SJSA1 (cell line): ENCODE results near the gene GRM1. TPM values are rescaled to one million over a fixed set of nuclear protein-coding genes. Genes with fewer than 3 reads are reported as not detected.

Experiments used
- DNase-seq, 2 experiments: peaks; one replicate each; pipeline ENCODE4 v3.0.0-alpha.2; 2015 to 2020; ENCODE audit warnings: low spot score in 2 of 2, low read depth in 1 of 2
- H3K27ac ChIP-seq: fragments of 250-450 bp; sonication (Bioruptor Pico); 2 replicates; pipeline ENCODE4 v1.5.1; 2020; ENCODE audit warnings: mild to moderate bottlenecking, moderate library complexity
- H3K27me3 ChIP-seq: fragments of 250-450 bp; sonication (Bioruptor Pico); replicated peaks from 2 replicates; pipeline ENCODE4 v1.5.1; 2020; ENCODE audit warnings: mild to moderate bottlenecking, moderate library complexity
- H3K36me3 ChIP-seq: fragments of 250-450 bp; sonication (Bioruptor Pico); 2 replicates; pipeline ENCODE4 v1.5.1; 2020; ENCODE audit warnings: mild to moderate bottlenecking
- H3K4me1 ChIP-seq: fragments of 250-450 bp; sonication (Bioruptor Pico); replicated peaks from 2 replicates; pipeline ENCODE4 v1.6.1; 2021; ENCODE audit warnings: mild to moderate bottlenecking
- H3K4me3 ChIP-seq: fragments of 250-450 bp; sonication (Bioruptor Pico); 2 replicates; pipeline ENCODE4 v1.5.1; 2020; ENCODE audit warnings: mild to moderate bottlenecking
- H3K9me3 ChIP-seq: fragments of 250-450 bp; sonication (Bioruptor Pico); replicated peaks from 2 replicates; pipeline ENCODE4 v1.5.1; 2020; ENCODE audit warnings: mild to moderate bottlenecking
- total RNA-seq: library from RNA; depleted of rRNA; stranded (reverse); fragments of >200 nt; shearing (Covaris generic); gene quantifications from 2 replicates; pipeline ENCODE4 v1.2.3, GENCODE V29; 2014

GRM1 gene
- total RNA-seq, 1 experiment from 2014 or later = not detected

DNA sequence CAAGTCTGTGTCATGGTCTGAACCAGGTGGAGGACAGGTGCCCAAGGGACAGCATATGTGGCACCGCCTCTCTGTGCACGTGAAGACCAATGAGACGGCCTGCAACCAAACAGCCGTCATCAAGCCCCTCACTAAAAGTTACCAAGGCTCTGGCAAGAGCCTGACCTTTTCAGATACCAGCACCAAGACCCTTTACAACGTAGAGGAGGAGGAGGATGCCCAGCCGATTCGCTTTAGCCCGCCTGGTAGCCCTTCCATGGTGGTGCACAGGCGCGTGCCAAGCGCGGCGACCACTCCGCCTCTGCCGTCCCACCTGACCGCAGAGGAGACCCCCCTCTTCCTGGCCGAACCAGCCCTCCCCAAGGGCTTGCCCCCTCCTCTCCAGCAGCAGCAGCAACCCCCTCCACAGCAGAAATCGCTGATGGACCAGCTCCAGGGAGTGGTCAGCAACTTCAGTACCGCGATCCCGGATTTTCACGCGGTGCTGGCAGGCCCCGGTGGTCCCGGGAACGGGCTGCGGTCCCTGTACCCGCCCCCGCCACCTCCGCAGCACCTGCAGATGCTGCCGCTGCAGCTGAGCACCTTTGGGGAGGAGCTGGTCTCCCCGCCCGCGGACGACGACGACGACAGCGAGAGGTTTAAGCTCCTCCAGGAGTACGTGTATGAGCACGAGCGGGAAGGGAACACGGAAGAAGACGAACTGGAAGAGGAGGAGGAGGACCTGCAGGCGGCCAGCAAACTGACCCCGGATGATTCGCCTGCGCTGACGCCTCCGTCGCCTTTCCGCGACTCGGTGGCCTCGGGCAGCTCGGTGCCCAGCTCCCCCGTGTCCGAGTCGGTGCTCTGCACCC lies 405.2 kb downstream of the GRM1 start:
- H3K36me3 ChIP-seq = no peaks in the 10 kb centered on the region
- DNase-seq = no peak
- no peak overlapping the region for H3K4me3 ChIP-seq
- no peaks in the 10 kb centered on the region for H3K9me3 ChIP-seq
- H3K27me3 ChIP-seq = peaks cover 19% of the 10 kb centered on the region
- H3K27ac ChIP-seq = no peak overlapping the region
- no peaks in the 10 kb centered on the region for H3K4me1 ChIP-seq

DNA sequence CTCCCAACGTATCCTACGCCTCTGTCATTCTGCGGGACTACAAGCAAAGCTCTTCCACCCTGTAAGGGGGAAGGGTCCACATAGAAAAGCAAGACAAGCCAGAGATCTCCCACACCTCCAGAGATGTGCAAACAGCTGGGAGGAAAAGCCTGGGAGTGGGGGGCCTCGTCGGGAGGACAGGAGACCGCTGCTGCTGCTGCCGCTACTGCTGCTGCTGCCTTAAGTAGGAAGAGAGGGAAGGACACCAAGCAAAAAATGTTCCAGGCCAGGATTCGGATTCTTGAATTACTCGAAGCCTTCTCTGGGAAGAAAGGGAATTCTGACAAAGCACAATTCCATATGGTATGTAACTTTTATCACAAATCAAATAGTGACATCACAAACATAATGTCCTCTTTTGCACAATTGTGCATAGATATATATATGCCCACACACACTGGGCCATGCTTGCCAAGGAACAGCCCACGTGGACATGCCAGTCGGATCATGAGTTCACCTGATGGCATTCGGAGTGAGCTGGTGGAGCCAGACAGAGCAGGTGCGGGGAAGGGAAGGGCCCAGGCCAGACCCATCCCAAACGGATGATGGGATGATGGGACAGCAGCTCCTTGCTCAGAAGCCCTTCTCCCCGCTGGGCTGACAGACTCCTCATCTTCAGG lies 406.0 kb downstream of the GRM1 start:
- H3K4me1 ChIP-seq = no peaks in the 10 kb centered on the region
- H3K4me3 ChIP-seq = no peak overlapping the region
- H3K9me3 ChIP-seq = no peaks in the 10 kb centered on the region
- peaks cover 16% of the 10 kb centered on the region for H3K27me3 ChIP-seq
- H3K27ac ChIP-seq = no peak overlapping the region
- H3K36me3 ChIP-seq = no peaks in the 10 kb centered on the region
- DNase-seq = no peak

DNA sequence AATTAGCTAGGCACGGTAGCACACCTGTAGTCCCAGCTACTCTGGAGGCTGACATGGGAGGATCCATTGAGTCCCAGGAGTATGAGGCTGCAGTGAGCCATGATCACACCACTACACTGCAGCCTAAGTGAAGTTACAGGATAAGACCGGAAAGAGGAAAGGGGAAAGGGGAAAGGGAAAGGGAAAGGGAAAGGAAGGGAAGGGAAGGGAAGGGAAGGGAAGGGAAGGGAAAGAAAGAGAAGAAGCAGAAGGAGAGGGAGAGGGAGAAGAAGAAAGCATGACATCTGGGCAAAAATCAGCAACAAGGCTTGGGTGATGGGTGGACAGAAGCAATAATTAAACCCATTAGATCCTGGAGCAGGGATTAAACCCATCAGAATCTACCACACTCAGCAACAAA lies 413.0 kb downstream of the GRM1 start:
- DNase-seq = no peak
- Histone ChIP-seq H3K9me3 (no peaks in the 10 kb centered on the region), H3K27ac (no peak overlapping the region), H3K36me3 (no peaks in the 10 kb centered on the region), H3K4me3 (no peak overlapping the region), H3K4me1 (no peaks in the 10 kb centered on the region), H3K27me3 (no peaks in the 10 kb centered on the region; the same call in none of the 2 replicates)

DNA sequence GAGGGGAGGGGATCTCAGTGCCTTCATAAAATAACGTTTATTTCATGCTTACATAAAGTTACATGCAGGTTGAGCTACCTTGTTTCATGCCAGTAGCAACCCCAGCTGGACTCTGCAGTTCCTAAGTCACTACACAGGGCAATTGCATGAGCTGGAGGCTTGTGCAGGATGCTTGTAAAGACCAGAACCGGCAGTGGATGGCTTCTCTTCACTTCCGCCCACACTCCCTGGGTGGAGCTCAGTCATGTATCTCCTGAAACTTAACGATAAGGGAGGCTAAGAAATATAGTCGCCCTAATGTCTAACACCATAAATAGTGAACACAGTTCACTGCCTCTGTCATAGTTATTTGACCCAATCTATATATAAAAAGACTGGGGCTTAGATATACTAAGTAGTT lies 415.3 kb downstream of the GRM1 start:
- H3K27ac ChIP-seq = no peak overlapping the region
- DNase-seq = no peak
- no peaks in the 10 kb centered on the region for H3K36me3 ChIP-seq
- no peak overlapping the region for H3K4me3 ChIP-seq
- H3K4me1 ChIP-seq = no peaks in the 10 kb centered on the region
- no peaks in the 10 kb centered on the region; the same call in 1 of the 2 replicates for H3K27me3 ChIP-seq
- no peaks in the 10 kb centered on the region for H3K9me3 ChIP-seq

DNA sequence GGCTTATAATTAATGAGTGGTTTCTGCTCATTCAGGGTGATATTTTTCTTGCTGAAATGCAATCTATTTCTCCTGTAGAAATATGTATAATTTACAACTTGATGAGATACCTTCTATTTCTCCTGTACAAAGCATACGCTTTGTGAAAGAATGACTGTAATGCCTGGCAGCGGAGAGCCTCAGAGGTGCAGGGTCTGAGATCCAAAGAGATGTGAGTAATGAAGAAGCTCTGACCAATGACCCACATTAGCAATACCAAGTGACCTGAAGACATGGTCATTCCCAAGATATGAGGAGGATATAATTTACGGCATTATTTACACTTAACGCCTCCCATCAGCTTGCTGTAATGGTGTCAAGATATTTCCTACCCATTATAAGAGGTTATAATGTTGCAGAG lies 416.4 kb downstream of the GRM1 start:
- Histone ChIP-seq H3K36me3 (no peaks in the 10 kb centered on the region), H3K27ac (no peak overlapping the region), H3K27me3 (no peaks in the 10 kb centered on the region; the same call in 1 of the 2 replicates), H3K4me1 (no peaks in the 10 kb centered on the region), H3K4me3 (no peak overlapping the region), H3K9me3 (no peaks in the 10 kb centered on the region)
- no peak for DNase-seq

DNA sequence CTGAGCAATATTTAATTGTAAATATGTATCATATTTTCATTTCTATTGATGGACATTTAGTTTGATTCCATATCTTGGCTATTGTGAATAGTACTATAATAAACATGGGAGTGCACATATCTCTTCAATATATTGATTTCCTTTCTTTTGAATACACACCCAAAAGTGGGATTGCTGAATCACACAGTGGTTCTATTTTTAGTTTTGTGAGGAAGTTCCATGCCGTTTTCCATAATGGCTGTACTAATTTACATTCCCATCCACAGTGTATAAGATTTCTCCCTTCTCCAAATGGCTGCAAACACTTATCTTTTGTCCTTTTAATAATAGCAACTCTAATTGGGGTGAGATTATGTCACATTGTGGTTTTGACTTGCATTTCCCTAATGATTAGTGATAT lies 428.0 kb downstream of the GRM1 start:
- H3K27ac ChIP-seq = no peak overlapping the region
- no peaks in the 10 kb centered on the region for H3K27me3 ChIP-seq
- H3K9me3 ChIP-seq = no peaks in the 10 kb centered on the region
- DNase-seq = no peak
- H3K4me1 ChIP-seq = no peaks in the 10 kb centered on the region
- H3K36me3 ChIP-seq = no peaks in the 10 kb centered on the region
- H3K4me3 ChIP-seq = no peak overlapping the region

DNA sequence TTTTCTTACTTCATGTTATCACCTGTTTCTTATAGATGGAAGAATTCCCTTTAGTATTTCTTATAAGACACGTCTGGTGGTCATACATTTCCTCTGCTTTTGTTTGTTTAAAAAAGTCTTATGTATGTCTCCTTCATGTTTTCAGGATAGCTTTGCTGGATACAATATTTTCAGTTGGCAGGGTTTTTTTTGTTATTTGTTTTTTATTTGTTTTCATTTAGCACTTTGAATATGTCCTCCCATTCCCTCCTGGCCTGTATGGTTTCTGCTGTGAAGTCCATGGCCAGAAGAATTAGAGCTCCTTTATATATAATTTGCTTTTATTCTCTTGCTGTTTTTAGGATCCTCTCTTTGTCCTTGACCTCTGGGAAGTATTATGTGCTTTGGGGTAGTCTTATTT lies 432.1 kb downstream of the GRM1 start:
- no peak overlapping the region for H3K4me3 ChIP-seq
- no peak overlapping the region for H3K27ac ChIP-seq
- H3K27me3 ChIP-seq = no peaks in the 10 kb centered on the region
- no peak for DNase-seq
- H3K36me3 ChIP-seq = no peaks in the 10 kb centered on the region
- no peaks in the 10 kb centered on the region for H3K9me3 ChIP-seq
- no peaks in the 10 kb centered on the region for H3K4me1 ChIP-seq

DNA sequence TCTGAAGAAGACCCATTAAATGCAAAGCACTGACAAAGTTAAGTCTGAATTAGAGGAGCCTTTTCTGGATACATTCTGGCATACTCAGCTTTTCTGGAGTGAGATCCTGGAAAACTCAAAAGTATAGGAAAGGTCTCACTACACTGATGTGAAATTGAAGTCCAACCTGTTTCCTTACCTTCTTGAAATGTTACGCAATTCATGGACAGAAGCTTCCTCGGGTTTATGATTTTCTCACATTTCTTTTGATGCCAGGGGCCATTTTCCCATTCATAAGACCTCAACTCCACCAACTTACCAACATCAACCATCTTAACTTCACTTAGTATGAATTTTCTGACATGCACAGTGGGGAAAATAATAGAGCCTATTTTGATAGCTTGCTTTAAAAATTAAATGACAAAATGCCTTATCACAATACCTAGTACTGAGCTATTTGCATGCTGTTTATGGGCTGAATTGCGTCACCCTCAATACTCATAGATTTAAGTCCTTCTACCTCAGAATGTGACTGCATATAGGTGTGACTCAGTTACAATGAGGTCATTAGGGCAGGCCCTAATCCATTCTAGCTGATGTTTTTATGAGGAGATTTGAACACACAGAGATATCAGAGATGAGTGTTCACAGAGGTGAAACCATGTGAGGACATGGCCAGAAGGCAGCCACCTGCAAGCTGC lies 441.4 kb downstream of the GRM1 start:
- Histone ChIP-seq H3K4me1 (no peaks in the 10 kb centered on the region), H3K4me3 (no peak overlapping the region), H3K9me3 (no peaks in the 10 kb centered on the region), H3K36me3 (no peaks in the 10 kb centered on the region), H3K27me3 (no peaks in the 10 kb centered on the region; the same call in 1 of the 2 replicates), H3K27ac (no peak overlapping the region)
- no peak for DNase-seq

DNA sequence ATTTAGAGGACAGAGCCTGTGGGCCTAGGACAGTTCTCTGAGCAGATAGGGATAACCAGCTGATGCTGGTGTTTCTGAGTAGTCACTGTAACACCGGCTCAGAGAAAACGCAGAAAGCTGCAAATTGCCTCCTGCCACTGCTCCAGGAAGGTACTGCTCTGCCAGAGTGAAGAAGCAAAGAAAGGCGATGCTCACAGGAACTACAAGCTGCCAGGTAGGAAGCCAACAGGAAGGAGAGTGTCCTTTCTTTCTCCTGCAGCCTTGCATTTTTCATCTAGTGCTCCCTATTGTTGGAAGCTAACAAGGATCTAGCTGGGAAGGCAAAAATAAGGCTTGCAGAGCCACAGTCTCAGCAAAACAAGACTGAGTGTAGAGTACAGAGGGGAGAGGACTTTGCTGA lies 444.1 kb downstream of the GRM1 start:
- no peaks in the 10 kb centered on the region for H3K9me3 ChIP-seq
- H3K27me3 ChIP-seq = no peaks in the 10 kb centered on the region; the same call in 1 of the 2 replicates
- no peaks in the 10 kb centered on the region for H3K36me3 ChIP-seq
- H3K4me3 ChIP-seq = no peak overlapping the region
- H3K4me1 ChIP-seq = no peaks in the 10 kb centered on the region
- no peak overlapping the region for H3K27ac ChIP-seq
- DNase-seq = no peak

DNA sequence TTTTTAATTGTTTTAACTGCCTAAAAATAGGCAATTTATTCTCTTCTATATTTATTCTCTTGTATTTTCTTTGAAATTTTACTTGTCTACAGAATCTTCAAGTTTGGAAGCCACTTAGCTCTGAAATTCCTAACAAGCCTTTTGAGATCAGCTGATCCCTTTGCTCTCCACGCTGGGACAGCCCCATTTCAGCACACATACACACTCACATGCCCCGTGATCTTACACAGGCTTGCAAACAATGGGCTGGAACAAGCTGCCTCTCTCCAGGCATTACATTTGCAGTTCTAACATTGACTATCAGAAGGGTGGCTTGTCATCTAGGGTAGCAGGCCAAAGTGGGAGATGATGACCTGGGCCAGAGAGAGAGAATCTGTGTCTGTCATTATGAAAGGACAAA lies 452.7 kb downstream of the GRM1 start:
- H3K4me1 ChIP-seq = no peaks in the 10 kb centered on the region
- H3K27ac ChIP-seq = no peak overlapping the region
- H3K36me3 ChIP-seq = no peaks in the 10 kb centered on the region
- no peak for DNase-seq
- H3K4me3 ChIP-seq = no peak overlapping the region
- H3K9me3 ChIP-seq = no peaks in the 10 kb centered on the region
- no peaks in the 10 kb centered on the region; the same call in 1 of the 2 replicates for H3K27me3 ChIP-seq

DNA sequence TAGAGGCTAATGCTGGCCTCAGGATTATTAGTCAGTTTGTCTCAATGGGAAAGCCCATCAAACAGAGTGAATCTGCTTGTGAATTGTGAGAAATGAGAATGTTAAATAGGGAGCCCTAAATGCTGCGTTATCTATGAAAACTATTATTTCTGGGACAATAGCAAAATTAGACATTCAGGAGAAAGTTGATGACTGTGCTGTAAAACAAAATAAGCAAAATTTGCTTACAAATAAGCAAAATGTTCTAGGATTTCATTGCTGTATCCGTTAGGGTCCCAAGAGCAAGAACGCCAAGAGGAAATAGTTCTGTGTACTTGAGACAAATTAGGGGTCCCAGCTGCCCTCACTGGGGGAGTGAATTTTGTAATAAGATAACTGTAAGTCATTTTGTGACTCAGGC lies 455.5 kb downstream of the GRM1 start:
- H3K36me3 ChIP-seq = no peaks in the 10 kb centered on the region
- no peak overlapping the region for H3K4me3 ChIP-seq
- no peaks in the 10 kb centered on the region for H3K9me3 ChIP-seq
- H3K4me1 ChIP-seq = no peaks in the 10 kb centered on the region
- H3K27me3 ChIP-seq = peaks cover 3% of the 10 kb centered on the region; the same call in 1 of the 2 replicates
- no peak for DNase-seq
- no peak overlapping the region for H3K27ac ChIP-seq
